GM23338 (cell line): ENCODE measurements around the gene S100B.

ENCODE experiments used
- CREB1 ChIP-seq: fragments of 250-450 bp; sonication (Bioruptor Pico); IDR thresholded peaks from 2 replicates; pipeline ENCODE4 v1.5.0; 2020; ENCODE audit warnings: low read depth, mild to moderate bottlenecking, moderate library complexity
- EZH2 ChIP-seq: fragments of 200-600 bp; sonication (generic); IDR thresholded peaks from one replicate; pipeline ENCODE4 v1.8.0; 2017; ENCODE audit warnings: antibody characterized with exemption, mild to moderate bottlenecking, low read depth; ENCODE audit not compliant: unreplicated experiment
- EZH2phosphoT487 ChIP-seq: fragments of 200-600 bp; sonication (generic); IDR thresholded peaks from one replicate; pipeline ENCODE4 v1.8.1; 2018; ENCODE audit warnings: antibody characterized with exemption; ENCODE audit not compliant: unreplicated experiment
- JUNB ChIP-seq: IDR thresholded peaks from one replicate; pipeline ENCODE4 v1.6.1; 2016; ENCODE audit warnings: antibody characterized with exemption; ENCODE audit not compliant: unreplicated experiment
- NANOG ChIP-seq: IDR thresholded peaks from 2 replicates; pipeline ENCODE4 v1.6.1; 2016; ENCODE audit warnings: antibody characterized with exemption, borderline replicate concordance
- POLR2AphosphoS5 ChIP-seq: IDR thresholded peaks from 2 replicates; pipeline ENCODE4 v1.6.1; 2016; ENCODE audit warnings: antibody characterized with exemption, low read depth
- STAT1 ChIP-seq: IDR thresholded peaks from one replicate; pipeline ENCODE4 v1.6.1; 2016; ENCODE audit warnings: antibody characterized with exemption; ENCODE audit not compliant: unreplicated experiment
- TF ChIP-seq, protein P1 (sequence below), 2 experiments: fragments of 200-600 bp in 1 of 2; sonication (generic) in 1 of 2; conservative IDR thresholded peaks; 2 replicates each; pipeline versions ENCODE4 v1.5.1 to v1.6.1; 2016 to 2017; ENCODE audit warnings: antibody characterized with exemption in 2 of 2, low read depth in 2 of 2, mild to moderate bottlenecking in 2 of 2, moderate library complexity in 1 of 2
- TF ChIP-seq, protein P2 (sequence below): fragments of 250-450 bp; sonication (Bioruptor Pico); IDR thresholded peaks from 2 replicates; pipeline ENCODE4 v1.5.0; 2020; ENCODE audit warnings: mild to moderate bottlenecking, moderate library complexity
- TF ChIP-seq, protein P3 (sequence below): IDR thresholded peaks from one replicate; pipeline ENCODE4 v1.6.1; 2018; ENCODE audit warnings: antibody characterized with exemption; ENCODE audit not compliant: unreplicated experiment
- TF ChIP-seq, protein P4 (sequence below): IDR thresholded peaks from 2 replicates; pipeline ENCODE4 v1.6.1; 2016; ENCODE audit warnings: antibody characterized with exemption

DNA sequence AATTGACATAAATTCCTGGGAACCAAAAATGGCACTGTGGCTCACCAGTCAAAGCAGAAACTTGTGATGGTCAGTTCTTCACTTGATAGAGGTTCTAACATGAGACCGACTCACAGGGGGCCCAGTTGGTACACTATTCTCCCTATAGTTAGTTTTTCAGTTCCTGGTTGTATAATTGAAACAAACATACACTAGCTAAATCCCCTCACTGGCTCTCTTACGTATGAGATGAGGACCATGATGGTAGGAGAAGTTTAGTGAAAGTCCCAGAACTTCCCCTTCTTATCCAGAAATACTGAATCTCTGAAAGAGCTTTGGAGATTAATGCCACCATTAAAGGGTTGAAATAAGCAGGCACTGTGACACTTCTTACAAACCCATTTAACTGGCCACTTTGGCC, 2.8 kb upstream of the S100B start:
- TF ChIP-seq, protein P1, sequence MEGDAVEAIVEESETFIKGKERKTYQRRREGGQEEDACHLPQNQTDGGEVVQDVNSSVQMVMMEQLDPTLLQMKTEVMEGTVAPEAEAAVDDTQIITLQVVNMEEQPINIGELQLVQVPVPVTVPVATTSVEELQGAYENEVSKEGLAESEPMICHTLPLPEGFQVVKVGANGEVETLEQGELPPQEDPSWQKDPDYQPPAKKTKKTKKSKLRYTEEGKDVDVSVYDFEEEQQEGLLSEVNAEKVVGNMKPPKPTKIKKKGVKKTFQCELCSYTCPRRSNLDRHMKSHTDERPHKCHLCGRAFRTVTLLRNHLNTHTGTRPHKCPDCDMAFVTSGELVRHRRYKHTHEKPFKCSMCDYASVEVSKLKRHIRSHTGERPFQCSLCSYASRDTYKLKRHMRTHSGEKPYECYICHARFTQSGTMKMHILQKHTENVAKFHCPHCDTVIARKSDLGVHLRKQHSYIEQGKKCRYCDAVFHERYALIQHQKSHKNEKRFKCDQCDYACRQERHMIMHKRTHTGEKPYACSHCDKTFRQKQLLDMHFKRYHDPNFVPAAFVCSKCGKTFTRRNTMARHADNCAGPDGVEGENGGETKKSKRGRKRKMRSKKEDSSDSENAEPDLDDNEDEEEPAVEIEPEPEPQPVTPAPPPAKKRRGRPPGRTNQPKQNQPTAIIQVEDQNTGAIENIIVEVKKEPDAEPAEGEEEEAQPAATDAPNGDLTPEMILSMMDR (conservative IDR thresholded peaks at IDR 0.05; ENCODE audit: low read depth in 2 of 2), result no peak
- TF ChIP-seq EZH2phosphoT487 (no peak), POLR2AphosphoS5 (no peak), EZH2 (no peak), CREB1 (no peak), JUNB (no peak), NANOG (no peak), STAT1 (no peak)
- TF ChIP-seq, protein P2, sequence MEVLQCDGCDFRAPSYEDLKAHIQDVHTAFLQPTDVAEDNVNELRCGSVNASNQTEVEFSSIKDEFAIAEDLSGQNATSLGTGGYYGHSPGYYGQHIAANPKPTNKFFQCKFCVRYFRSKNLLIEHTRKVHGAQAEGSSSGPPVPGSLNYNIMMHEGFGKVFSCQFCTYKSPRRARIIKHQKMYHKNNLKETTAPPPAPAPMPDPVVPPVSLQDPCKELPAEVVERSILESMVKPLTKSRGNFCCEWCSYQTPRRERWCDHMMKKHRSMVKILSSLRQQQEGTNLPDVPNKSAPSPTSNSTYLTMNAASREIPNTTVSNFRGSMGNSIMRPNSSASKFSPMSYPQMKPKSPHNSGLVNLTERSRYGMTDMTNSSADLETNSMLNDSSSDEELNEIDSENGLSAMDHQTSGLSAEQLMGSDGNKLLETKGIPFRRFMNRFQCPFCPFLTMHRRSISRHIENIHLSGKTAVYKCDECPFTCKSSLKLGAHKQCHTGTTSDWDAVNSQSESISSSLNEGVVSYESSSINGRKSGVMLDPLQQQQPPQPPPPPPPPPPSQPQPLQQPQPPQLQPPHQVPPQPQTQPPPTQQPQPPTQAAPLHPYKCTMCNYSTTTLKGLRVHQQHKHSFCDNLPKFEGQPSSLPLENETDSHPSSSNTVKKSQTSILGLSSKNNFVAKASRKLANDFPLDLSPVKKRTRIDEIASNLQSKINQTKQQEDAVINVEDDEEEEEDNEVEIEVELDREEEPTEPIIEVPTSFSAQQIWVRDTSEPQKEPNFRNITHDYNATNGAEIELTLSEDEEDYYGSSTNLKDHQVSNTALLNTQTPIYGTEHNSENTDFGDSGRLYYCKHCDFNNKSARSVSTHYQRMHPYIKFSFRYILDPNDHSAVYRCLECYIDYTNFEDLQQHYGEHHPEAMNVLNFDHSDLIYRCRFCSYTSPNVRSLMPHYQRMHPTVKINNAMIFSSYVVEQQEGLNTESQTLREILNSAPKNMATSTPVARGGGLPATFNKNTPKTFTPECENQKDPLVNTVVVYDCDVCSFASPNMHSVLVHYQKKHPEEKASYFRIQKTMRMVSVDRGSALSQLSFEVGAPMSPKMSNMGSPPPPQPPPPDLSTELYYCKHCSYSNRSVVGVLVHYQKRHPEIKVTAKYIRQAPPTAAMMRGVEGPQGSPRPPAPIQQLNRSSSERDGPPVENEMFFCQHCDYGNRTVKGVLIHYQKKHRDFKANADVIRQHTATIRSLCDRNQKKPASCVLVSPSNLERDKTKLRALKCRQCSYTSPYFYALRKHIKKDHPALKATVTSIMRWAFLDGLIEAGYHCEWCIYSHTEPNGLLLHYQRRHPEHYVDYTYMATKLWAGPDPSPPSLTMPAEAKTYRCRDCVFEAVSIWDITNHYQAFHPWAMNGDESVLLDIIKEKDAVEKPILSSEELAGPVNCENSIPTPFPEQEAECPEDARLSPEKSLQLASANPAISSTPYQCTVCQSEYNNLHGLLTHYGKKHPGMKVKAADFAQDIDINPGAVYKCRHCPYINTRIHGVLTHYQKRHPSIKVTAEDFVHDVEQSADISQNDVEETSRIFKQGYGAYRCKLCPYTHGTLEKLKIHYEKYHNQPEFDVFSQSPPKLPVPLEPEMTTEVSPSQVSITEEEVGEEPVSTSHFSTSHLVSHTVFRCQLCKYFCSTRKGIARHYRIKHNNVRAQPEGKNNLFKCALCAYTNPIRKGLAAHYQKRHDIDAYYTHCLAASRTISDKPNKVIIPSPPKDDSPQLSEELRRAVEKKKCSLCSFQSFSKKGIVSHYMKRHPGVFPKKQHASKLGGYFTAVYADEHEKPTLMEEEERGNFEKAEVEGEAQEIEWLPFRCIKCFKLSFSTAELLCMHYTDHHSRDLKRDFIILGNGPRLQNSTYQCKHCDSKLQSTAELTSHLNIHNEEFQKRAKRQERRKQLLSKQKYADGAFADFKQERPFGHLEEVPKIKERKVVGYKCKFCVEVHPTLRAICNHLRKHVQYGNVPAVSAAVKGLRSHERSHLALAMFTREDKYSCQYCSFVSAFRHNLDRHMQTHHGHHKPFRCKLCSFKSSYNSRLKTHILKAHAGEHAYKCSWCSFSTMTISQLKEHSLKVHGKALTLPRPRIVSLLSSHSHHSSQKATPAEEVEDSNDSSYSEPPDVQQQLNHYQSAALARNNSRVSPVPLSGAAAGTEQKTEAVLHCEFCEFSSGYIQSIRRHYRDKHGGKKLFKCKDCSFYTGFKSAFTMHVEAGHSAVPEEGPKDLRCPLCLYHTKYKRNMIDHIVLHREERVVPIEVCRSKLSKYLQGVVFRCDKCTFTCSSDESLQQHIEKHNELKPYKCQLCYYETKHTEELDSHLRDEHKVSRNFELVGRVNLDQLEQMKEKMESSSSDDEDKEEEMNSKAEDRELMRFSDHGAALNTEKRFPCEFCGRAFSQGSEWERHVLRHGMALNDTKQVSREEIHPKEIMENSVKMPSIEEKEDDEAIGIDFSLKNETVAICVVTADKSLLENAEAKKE (CRISPR knock-in tag), result no peak
- TF ChIP-seq, protein P3, sequence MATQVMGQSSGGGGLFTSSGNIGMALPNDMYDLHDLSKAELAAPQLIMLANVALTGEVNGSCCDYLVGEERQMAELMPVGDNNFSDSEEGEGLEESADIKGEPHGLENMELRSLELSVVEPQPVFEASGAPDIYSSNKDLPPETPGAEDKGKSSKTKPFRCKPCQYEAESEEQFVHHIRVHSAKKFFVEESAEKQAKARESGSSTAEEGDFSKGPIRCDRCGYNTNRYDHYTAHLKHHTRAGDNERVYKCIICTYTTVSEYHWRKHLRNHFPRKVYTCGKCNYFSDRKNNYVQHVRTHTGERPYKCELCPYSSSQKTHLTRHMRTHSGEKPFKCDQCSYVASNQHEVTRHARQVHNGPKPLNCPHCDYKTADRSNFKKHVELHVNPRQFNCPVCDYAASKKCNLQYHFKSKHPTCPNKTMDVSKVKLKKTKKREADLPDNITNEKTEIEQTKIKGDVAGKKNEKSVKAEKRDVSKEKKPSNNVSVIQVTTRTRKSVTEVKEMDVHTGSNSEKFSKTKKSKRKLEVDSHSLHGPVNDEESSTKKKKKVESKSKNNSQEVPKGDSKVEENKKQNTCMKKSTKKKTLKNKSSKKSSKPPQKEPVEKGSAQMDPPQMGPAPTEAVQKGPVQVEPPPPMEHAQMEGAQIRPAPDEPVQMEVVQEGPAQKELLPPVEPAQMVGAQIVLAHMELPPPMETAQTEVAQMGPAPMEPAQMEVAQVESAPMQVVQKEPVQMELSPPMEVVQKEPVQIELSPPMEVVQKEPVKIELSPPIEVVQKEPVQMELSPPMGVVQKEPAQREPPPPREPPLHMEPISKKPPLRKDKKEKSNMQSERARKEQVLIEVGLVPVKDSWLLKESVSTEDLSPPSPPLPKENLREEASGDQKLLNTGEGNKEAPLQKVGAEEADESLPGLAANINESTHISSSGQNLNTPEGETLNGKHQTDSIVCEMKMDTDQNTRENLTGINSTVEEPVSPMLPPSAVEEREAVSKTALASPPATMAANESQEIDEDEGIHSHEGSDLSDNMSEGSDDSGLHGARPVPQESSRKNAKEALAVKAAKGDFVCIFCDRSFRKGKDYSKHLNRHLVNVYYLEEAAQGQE, result no peak
- TF ChIP-seq, protein P4, sequence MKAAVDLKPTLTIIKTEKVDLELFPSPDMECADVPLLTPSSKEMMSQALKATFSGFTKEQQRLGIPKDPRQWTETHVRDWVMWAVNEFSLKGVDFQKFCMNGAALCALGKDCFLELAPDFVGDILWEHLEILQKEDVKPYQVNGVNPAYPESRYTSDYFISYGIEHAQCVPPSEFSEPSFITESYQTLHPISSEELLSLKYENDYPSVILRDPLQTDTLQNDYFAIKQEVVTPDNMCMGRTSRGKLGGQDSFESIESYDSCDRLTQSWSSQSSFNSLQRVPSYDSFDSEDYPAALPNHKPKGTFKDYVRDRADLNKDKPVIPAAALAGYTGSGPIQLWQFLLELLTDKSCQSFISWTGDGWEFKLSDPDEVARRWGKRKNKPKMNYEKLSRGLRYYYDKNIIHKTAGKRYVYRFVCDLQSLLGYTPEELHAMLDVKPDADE, result no peak
